Activated naive CD4-positive, alpha-beta T cell treated with anti-CD3 and anti-CD28 coated beads for 36 hours (primary cell): Measurements from ENCODE around the gene ZNF385C. TPM values are rescaled to one million over a fixed set of nuclear protein-coding genes. Genes with fewer than 3 reads are reported as not detected.

Experiments
- CTCF ChIA-PET: fragments of 350-600 bp; sonication (Branson Sonifier 250); formaldehyde crosslinking; loops from one replicate; lab custom pipeline; 2021; ENCODE audit warnings: antibody characterized with exemption; lab: Charles Lee
- DNase-seq: peaks from one replicate; pipeline ENCODE4 v3.0.0-alpha.2; 2020
- H3K27ac Mint-ChIP-seq: one replicate; pipeline ENCODE4 v1.8.0; 2021; ENCODE audit warnings: mild to moderate bottlenecking, mixed read lengths
- H3K27me3 Mint-ChIP-seq: one replicate; pipeline ENCODE4 v1.8.0; 2021; ENCODE audit warnings: low read depth, mixed read lengths
- H3K36me3 Mint-ChIP-seq: one replicate; pipeline ENCODE4 v1.8.0; 2021; ENCODE audit warnings: low read depth, mixed read lengths
- H3K4me1 Mint-ChIP-seq: one replicate; pipeline ENCODE4 v1.8.0; 2021; ENCODE audit warnings: low read depth, mixed read lengths
- H3K4me3 Mint-ChIP-seq: one replicate; pipeline ENCODE4 v1.8.0; 2021; ENCODE audit warnings: mild to moderate bottlenecking, moderate library complexity, mixed read lengths
- H3K9me3 Mint-ChIP-seq: one replicate; pipeline ENCODE4 v1.8.0; 2021; ENCODE audit warnings: mixed read lengths
- intact Hi-C: fragments of 100-400 bp; cut with micrococcal nuclease; formaldehyde crosslinking; loops from one replicate; pipeline ENCODE4 v1.15.1; 2023
- total RNA-seq, 2 experiments: library from RNA; stranded (reverse); gene quantifications; one replicate each; pipeline ENCODE4 v1.2.3, GENCODE V29; 2021

The ZNF385C gene
- total RNA-seq, 2 experiments from 2014 or later = 0.36 to 0.77 TPM

- Mint-ChIP-seq H3K27me3 (peaks cover 26% of the 10 kb centered on the region), H3K4me3 (peak overlapping the region; percentile 50), H3K36me3 (no peaks in the 10 kb centered on the region), H3K9me3 (no peaks in the 10 kb centered on the region), H3K4me1 (peaks cover 3% of the 10 kb centered on the region), H3K27ac (no peak overlapping the region)
- DNase-seq = no peak
- CTCF ChIA-PET = interaction anchor here (0.8 to 1.2 kb wide), 5 partner anchors 10 to 59 kb away, joined by 3 to 4 read pairs (median 3); partner anchors contain the start of gene NKIRAS2
- intact Hi-C loops = no loop called here
Measured at GRCh38 chr17:42051013-42051400, 47.3 kb downstream of the ZNF385C start.

- H3K4me1 Mint-ChIP-seq = peaks cover 3% of the 10 kb centered on the region
- H3K27ac Mint-ChIP-seq = no peak within 1 kb of the TSS
- CTCF ChIA-PET = interaction anchor here (1.0 to 1.2 kb wide), 3 partner anchors 9 to 57 kb away, joined by 3 to 4 read pairs (median 4); partner anchors contain the start of gene NKIRAS2
Measured at GRCh38 chr17:42050393-42051012, 47.8 kb downstream of the ZNF385C start, which contains the start of gene C17orf113. Gene C17orf113 (minus strand): TSS chr17:42050601. CDS start chr17:42043376, 7,225 bp downstream.

GRCh38 chr17:42049834-42050392, 48.4 kb downstream of the ZNF385C start:
- Mint-ChIP-seq H3K27me3 (peaks cover 24% of the 10 kb centered on the region), H3K36me3 (no peaks in the 10 kb centered on the region), H3K27ac (no peak overlapping the region), H3K4me3 (peak overlapping the region; percentile 68), H3K4me1 (no peaks in the 10 kb centered on the region), H3K9me3 (no peaks in the 10 kb centered on the region)
- CTCF ChIA-PET = interaction anchor here (0.6 to 0.8 kb wide), 3 partner anchors 10 to 51 kb away, joined by 3 read pairs; no protein-coding TSS in a partner anchor
- DNase-seq = no peak
- intact Hi-C loops = loop anchor here (1.0 kb wide), 1 partner anchor 25 kb away; no protein-coding TSS in a partner anchor

More at GRCh38 chr17:42050393-42051012, 47.8 kb downstream of the ZNF385C start, which contains the start of gene C17orf113:
- DNase-seq = peak; percentile 66
- Mint-ChIP-seq H3K4me3 (peak within 1 kb of the TSS; percentile 68), H3K27me3 (peaks cover 26% of the 10 kb centered on the region), H3K9me3 (no peaks in the 10 kb centered on the region), H3K36me3 (no peaks in the 10 kb centered on the region)
- intact Hi-C loops = loop anchor here (1.0 kb wide), 1 partner anchor 25 kb away; no protein-coding TSS in a partner anchor

GRCh38 chr17:42047343-42047742, 50.9 kb downstream of the ZNF385C start:
- Mint-ChIP-seq H3K36me3 (no peaks in the 10 kb centered on the region), H3K4me1 (no peaks in the 10 kb centered on the region), H3K9me3 (no peaks in the 10 kb centered on the region), H3K27me3 (peaks cover 12% of the 10 kb centered on the region), H3K27ac (no peak overlapping the region), H3K4me3 (no peak overlapping the region)
- no peak for DNase-seq
- intact Hi-C loops = no loop called here
- CTCF ChIA-PET = interaction anchor here (0.7 to 1.3 kb wide), 2 partner anchors 16 to 44 kb away, joined by 3 read pairs; no protein-coding TSS in a partner anchor

- Mint-ChIP-seq H3K36me3 (no peaks in the 10 kb centered on the region), H3K4me3 (no peak overlapping the region), H3K9me3 (no peaks in the 10 kb centered on the region), H3K4me1 (no peaks in the 10 kb centered on the region), H3K27me3 (peaks cover 5% of the 10 kb centered on the region), H3K27ac (no peak overlapping the region)
- CTCF ChIA-PET = interaction anchor here (1.2 to 1.4 kb wide), 2 partner anchors 20 to 83 kb away, joined by 4 read pairs; no protein-coding TSS in a partner anchor
- intact Hi-C loops = no loop called here
- no peak for DNase-seq
Measured at GRCh38 chr17:42045719-42046118, 52.6 kb downstream of the ZNF385C start.

GRCh38 chr17:42042598-42043319, 55.5 kb downstream of the ZNF385C start:
- Mint-ChIP-seq H3K36me3 (no peaks in the 10 kb centered on the region), H3K4me3 (no peak overlapping the region), H3K27me3 (peaks cover 5% of the 10 kb centered on the region), H3K27ac (no peak overlapping the region), H3K9me3 (no peaks in the 10 kb centered on the region), H3K4me1 (no peaks in the 10 kb centered on the region)
- intact Hi-C loops = no loop called here
- CTCF ChIA-PET = interaction anchor here (2.1 kb wide), 1 partner anchor 17 kb away, joined by 7 read pairs; no protein-coding TSS in a partner anchor
- no peak for DNase-seq

- H3K27me3 Mint-ChIP-seq = peaks cover 9% of the 10 kb centered on the region
- H3K4me3 Mint-ChIP-seq = no peak overlapping the region
- H3K27ac Mint-ChIP-seq = no peak overlapping the region
- H3K4me1 Mint-ChIP-seq = no peaks in the 10 kb centered on the region
- intact Hi-C loops = no loop called here
- H3K36me3 Mint-ChIP-seq = no peaks in the 10 kb centered on the region
- H3K9me3 Mint-ChIP-seq = no peaks in the 10 kb centered on the region
- CTCF ChIA-PET = interaction anchor here (0.7 to 2.1 kb wide), 4 partner anchors 10 to 63 kb away, joined by 3 to 7 read pairs (median 4); no protein-coding TSS in a partner anchor
- DNase-seq = no peak
Measured at GRCh38 chr17:42041619-42042018, 56.7 kb downstream of the ZNF385C start.

- no peaks in the 10 kb centered on the region for H3K9me3 Mint-ChIP-seq
- H3K4me1 Mint-ChIP-seq = no peaks in the 10 kb centered on the region
- no peak overlapping the region for H3K27ac Mint-ChIP-seq
- H3K4me3 Mint-ChIP-seq = no peak overlapping the region
- CTCF ChIA-PET = interaction anchor here (0.6 to 1.3 kb wide), 6 partner anchors 10 to 431 kb away, joined by 3 to 5 read pairs (median 4); no protein-coding TSS in a partner anchor
- intact Hi-C loops = no loop called here
- no peak for DNase-seq
- H3K27me3 Mint-ChIP-seq = peaks cover 9% of the 10 kb centered on the region
- H3K36me3 Mint-ChIP-seq = no peaks in the 10 kb centered on the region
Measured at GRCh38 chr17:42040818-42041217, 57.5 kb downstream of the ZNF385C start.

- intact Hi-C loops = no loop called here
Measured at GRCh38 chr17:42039794-42040763, 58.2 kb downstream of the ZNF385C start.

GRCh38 chr17:42038221-42038973, 59.9 kb downstream of the ZNF385C start:
- Mint-ChIP-seq H3K27ac (no peak overlapping the region), H3K36me3 (no peaks in the 10 kb centered on the region), H3K4me3 (no peak overlapping the region), H3K4me1 (peaks cover 8% of the 10 kb centered on the region), H3K27me3 (peaks cover 9% of the 10 kb centered on the region), H3K9me3 (no peaks in the 10 kb centered on the region)
- intact Hi-C loops = no loop called here
- DNase-seq = no peak
- CTCF ChIA-PET = interaction anchor here (0.6 to 1.3 kb wide), 3 partner anchors 27 to 62 kb away, joined by 3 to 4 read pairs (median 3); no protein-coding TSS in a partner anchor

More at GRCh38 chr17:42039794-42040763, 58.2 kb downstream of the ZNF385C start:
- Mint-ChIP-seq H3K9me3 (no peaks in the 10 kb centered on the region), H3K4me3 (no peak overlapping the region), H3K27ac (no peak overlapping the region), H3K36me3 (no peaks in the 10 kb centered on the region), H3K4me1 (no peaks in the 10 kb centered on the region), H3K27me3 (peaks cover 9% of the 10 kb centered on the region)
- CTCF ChIA-PET = interaction anchor here (0.6 to 1.3 kb wide), 11 partner anchors 11 to 460 kb away, joined by 3 to 5 read pairs (median 3); partner anchors contain the start of gene DNAJC7
- no peak for DNase-seq
